Pancreas (tissue), 10 donors: ENCODE measurements around the gene SPECC1L. TPM values are rescaled to one million over a fixed set of nuclear protein-coding genes. Genes with fewer than 3 reads are reported as not detected.
"Not testable (repeated sequence)": the region's sequence is repeated elsewhere in the genome, so short reads cannot be mapped to it uniquely, and the experiment has no call there.

Experiments used
- ATAC-seq, 4 donors: fragments of 200-7000 bp; cut with Tn5 transposase; one replicate each; pipeline versions ENCODE4 v1.8.0 to v1.9.1; 2020; ENCODE audit warnings: mild to moderate bottlenecking in 4 of 4, moderate library complexity in 4 of 4
- DNase-seq, 6 donors: peaks; one replicate each; pipeline ENCODE4 v3.0.0-alpha.2; 2020
- FAIRE-seq: peaks from 2 replicates; lab custom pipeline; 2012; peaks lifted over from hg19 to GRCh38; lab: Jason Lieb, UNC
- H3K27ac ChIP-seq, 4 donors: fragments of 200-600 bp; sonication (generic); 1 replicate in 3 of 4; 2 replicates in 1 of 4; pipeline versions ENCODE4 v1.5.0 to v1.8.0; 2020
- H3K27me3 ChIP-seq, 4 donors: fragments of 200-600 bp; one replicate each; pipeline ENCODE4 v1.8.0; 2021
- H3K36me3 ChIP-seq, 3 donors: fragments of 200-600 bp; sonication (generic) in 1 of 3; one replicate each; pipeline versions ENCODE4 v1.5.0 to v1.8.0; 2020 to 2021
- H3K4me1 ChIP-seq, 3 donors: fragments of 200-600 bp; one replicate each; pipeline ENCODE4 v1.8.0; 2021
- H3K4me3 ChIP-seq, 4 donors: fragments of 200-600 bp; sonication (generic) in 2 of 4; one replicate each; pipeline versions ENCODE4 v1.5.0 to v1.8.0; 2020 to 2021
- H3K9me3 ChIP-seq, 4 donors: fragments of 200-600 bp; one replicate each; pipeline ENCODE4 v1.8.0; 2021
- CTCF ChIP-seq, 4 donors: fragments of 200-600 bp; sonication (generic) in 3 of 4; IDR thresholded peaks; one replicate each; pipeline versions ENCODE4 v1.5.0 to v1.8.0; 2021; ENCODE audit warnings: antibody characterized with exemption in 4 of 4
- WGBS, 2 donors: extraction: QIAGEN DNeasy Blood & Tissue Kit; methylation state at CpG; one replicate each; pipeline ENCODE4 v1.1.7; 2013; 5-methylcytosine and 5-hydroxymethylcytosine counted together
- intact Hi-C, 3 donors: fragments of 100-400 bp; cut with DNase I; formaldehyde crosslinking; loops; one replicate each; pipeline versions ENCODE4 v1.11.1 to v1.14.2; 2022
- polyA plus RNA-seq, 2 donors: library from polyadenylated mRNA; stranded (reverse); fragments of 200-250 nt; gene quantifications; one replicate each; pipeline ENCODE4 v1.2.3, GENCODE V29; 2013
- total RNA-seq, 6 donors: library from RNA; stranded (reverse); fragmentation: NEBNext Ultra II Directional in 4 of 6; extraction: Animal tissue kit (Norgen Biotek cat#: 25700) in 4 of 6; gene quantifications; one replicate each; pipeline versions ENCODE4 v1.2.1 to v1.2.4, GENCODE V29; 2021 to 2023
- donor health status: healthy with polysubstance abuse.
- donor health status: DM: no; HTN: no; CAD: no; lungs with moderate emphysema.
- donor health status: DM: no; HTN: no; CAD: no.
- donor health status: control.
- donor health status: control.
- donor health status: Bipolar disorder and iron deficiency.
- donor health status: DM: yes; HTN: yes; CAD: no.
- donor health status: DM: no; HTN: no; CAD: no.
- donor health status: DM: no; HTN: no; CAD: no.
- donor health status: DM: yes; HTN: yes; CAD: no.

SPECC1L gene
- total and polyA plus RNA-seq, 8 donors = 8.6 to 36.3 (median 26.5) TPM

- Histone ChIP-seq H3K27ac (no peak overlapping the region), H3K4me3 (no peak overlapping the region), H3K36me3 (no peaks in the 10 kb centered on the region), H3K27me3 (no peaks in the 10 kb centered on the region), H3K4me1 (peaks cover 13 to 15% (median 14%) of the 10 kb centered on the region in 3 donors), H3K9me3 (no peaks in the 10 kb centered on the region)
- intact Hi-C loops = no loop called here
- TF ChIP-seq CTCF (IDR thresholded peaks at IDR 0.05) = no peak
- ATAC-seq (no peak), DNase-seq (no peak), FAIRE-seq (no peak)
- WGBS, 2 donors = 54 to 59% methylated on average over 2 of the region's 2 CpGs
Measured at GRCh38 chr22:24282401-24282800, 11.8 kb downstream of the SPECC1L start.

GRCh38 chr22:24284747-24285203, 14.1 kb downstream of the SPECC1L start:
- DNase-seq (no peak), ATAC-seq (no peak), FAIRE-seq (no peak)
- H3K9me3 ChIP-seq = no peaks in the 10 kb centered on the region
- no peak overlapping the region for H3K27ac ChIP-seq
- H3K27me3 ChIP-seq = no peaks in the 10 kb centered on the region
- WGBS, 2 donors = 76 to 85% methylated on average over 2 of the region's 2 CpGs
- H3K36me3 ChIP-seq = no peaks in the 10 kb centered on the region
- peaks cover 17 to 24% (median 22%) of the 10 kb centered on the region in 3 donors for H3K4me1 ChIP-seq
- intact Hi-C loops = no loop called here
- no peak for TF ChIP-seq CTCF (IDR thresholded peaks at IDR 0.05)
- H3K4me3 ChIP-seq = no peak overlapping the region

- Histone ChIP-seq H3K4me1 (peaks cover 21 to 29% (median 27%) of the 10 kb centered on the region in 3 donors), H3K4me3 (no peak overlapping the region), H3K36me3 (no peaks in the 10 kb centered on the region), H3K27ac (no peak overlapping the region), H3K9me3 (no peaks in the 10 kb centered on the region), H3K27me3 (no peaks in the 10 kb centered on the region)
- 84 to 88% methylated on average over 4 of the region's 4 CpGs for WGBS, 2 donors
- ATAC-seq (no peak), FAIRE-seq (no peak), DNase-seq (no peak)
- TF ChIP-seq CTCF (IDR thresholded peaks at IDR 0.05) = no peak
- intact Hi-C loops = no loop called here
Measured at GRCh38 chr22:24285245-24285644, 14.6 kb downstream of the SPECC1L start.

GRCh38 chr22:24287212-24287611, 16.6 kb downstream of the SPECC1L start:
- intact Hi-C loops, FAIRE-seq, H3K27me3 ChIP-seq, H3K27ac ChIP-seq, DNase-seq, H3K36me3 ChIP-seq, H3K4me3 ChIP-seq, H3K9me3 ChIP-seq: not testable (repeated sequence)
- WGBS, 2 donors = 40 to 45% methylated on average over 5 to 8 of the region's 9 CpGs
- peaks cover 38 to 47% (median 43%) of the 10 kb centered on the region in 3 donors for H3K4me1 ChIP-seq
- ATAC-seq = peak; percentile 48 to 76 (median 72)

GRCh38 chr22:24287801-24288200, 17.2 kb downstream of the SPECC1L start:
- H3K9me3 ChIP-seq, H3K36me3 ChIP-seq, FAIRE-seq, H3K4me3 ChIP-seq, DNase-seq, intact Hi-C loops, H3K27me3 ChIP-seq: not testable (repeated sequence)
- ATAC-seq = peak; percentile 6 to 45 (median 41)
- WGBS, 2 donors = 59 to 61% methylated on average over 4 to 6 of the region's 6 CpGs
- peak overlapping the region in 2 of 4 donors; percentile 15 to 19 for H3K27ac ChIP-seq
- peaks cover 38 to 47% (median 43%) of the 10 kb centered on the region in 3 donors for H3K4me1 ChIP-seq

- no peaks in the 10 kb centered on the region for H3K36me3 ChIP-seq
- H3K27ac ChIP-seq = peak overlapping the region in 2 of 4 donors; percentile 9 to 15
- peaks cover 38 to 47% (median 43%) of the 10 kb centered on the region in 3 donors for H3K4me1 ChIP-seq
- no peaks in the 10 kb centered on the region for H3K9me3 ChIP-seq
- ATAC-seq (peak in 3 of 4 donors; percentile 32 to 38 (median 32)), DNase-seq (no peak), FAIRE-seq (no peak)
- no peaks in the 10 kb centered on the region for H3K27me3 ChIP-seq
- WGBS, 2 donors = 11 to 14% methylated on average over 4 of the region's 4 CpGs
- no peak overlapping the region for H3K4me3 ChIP-seq
- intact Hi-C loops = no loop called here
- TF ChIP-seq CTCF (IDR thresholded peaks at IDR 0.05) = no peak
Measured at GRCh38 chr22:24289114-24289513, 18.5 kb downstream of the SPECC1L start.
